Measurements from ENCODE around the gene GPR137C. TPM values are rescaled to one million over a fixed set of nuclear protein-coding genes. Genes with fewer than 3 reads are reported as not detected.

The GPR137C gene
- 10 to 100 TPM in 5 of 8 experiments, 1 to 10 TPM in 2, under 1 TPM in 1; 0.31 to 20.4 (median 10.9) TPM for total RNA-seq

GRCh38 chr14:52552063-52552988 is at the start of gene GPR137C, which contains the start of gene TXNDC16:
TSS of gene GPR137C (plus strand) at chr14:52552836. CDS start at chr14:52553148, 312 bp downstream.
TSS of gene TXNDC16 (minus strand) at chr14:52552505. CDS start at chr14:52543557, 8,948 bp downstream.
- peak within 1 kb of the TSS; percentile 54 to 90 for H3K27ac ChIP-seq
- peak within 1 kb of the TSS; percentile 56 to 75 (median 68) for H3K4me3 ChIP-seq
- in situ Hi-C loops (cut with MboI; ENCODE audit: low pct_unique_long_range_greater_than_20kb in 2 of 9, low sequenced_read_pairs in 9 of 9, unreplicated experiment in 9 of 9): no loop called here
- 0 to 4% (median 0%) methylated on average over 2 to 8 of the region's 81 CpGs; no CpG with 5 or more reads in 5 of the 10 experiments for WGBS, 10 experiments
- H3K4me1 ChIP-seq (replicated peaks in 1 of 2): peaks cover 0 to 9% of the 10 kb centered on the region in 2 donors
- peak; percentile 91 to 94 (median 92) for ATAC-seq (replicated peaks in 6 of 8)

GRCh38 chr14:52513249-52513648 is 39.4 kb upstream of the GPR137C start:
- WGBS, 10 experiments: 43 to 100% (median 60%) methylated on average over 1 of the region's 1 CpG; no CpG with 5 or more reads in 3 of the 10 experiments
- no peak overlapping the region for H3K27ac ChIP-seq
- no peaks in the 10 kb centered on the region for H3K4me1 ChIP-seq (replicated peaks in 1 of 2)
- no peak for ATAC-seq (replicated peaks in 6 of 8)
- in situ Hi-C loops (cut with MboI; ENCODE audit: low pct_unique_long_range_greater_than_20kb in 2 of 9, low sequenced_read_pairs in 9 of 9, unreplicated experiment in 9 of 9): no loop called here
- H3K4me3 ChIP-seq: no peak overlapping the region

- no peak overlapping the region for H3K4me3 ChIP-seq
- ATAC-seq (replicated peaks in 6 of 8): no peak
- in situ Hi-C loops (cut with MboI; ENCODE audit: low pct_unique_long_range_greater_than_20kb in 2 of 9, low sequenced_read_pairs in 9 of 9, unreplicated experiment in 9 of 9): no loop called here
- H3K27ac ChIP-seq: no peak overlapping the region
- WGBS, 10 experiments: 64 to 100% (median 95%) methylated on average over 1 to 4 of the region's 4 CpGs; no CpG with 5 or more reads in 1 of the 10 experiments
- no peaks in the 10 kb centered on the region for H3K4me1 ChIP-seq (replicated peaks in 1 of 2)
These were observed 38.4 kb upstream of the GPR137C start for GRCh38 chr14:52514046-52514811.

GRCh38 chr14:52522033-52522432 is 30.6 kb upstream of the GPR137C start:
- Histone ChIP-seq H3K4me3 (no peak overlapping the region), H3K4me1 (replicated peaks in 1 of 2) (no peaks in the 10 kb centered on the region), H3K27ac (no peak overlapping the region)
- no peak for ATAC-seq (replicated peaks in 6 of 8)
- in situ Hi-C loops (cut with MboI; ENCODE audit: low pct_unique_long_range_greater_than_20kb in 2 of 9, low sequenced_read_pairs in 9 of 9, unreplicated experiment in 9 of 9): no loop called here
- 0 to 88% (median 50%) methylated on average over 1 of the region's 1 CpG; no CpG with 5 or more reads in 3 of the 10 experiments for WGBS, 10 experiments

- ATAC-seq (replicated peaks in 6 of 8): no peak
- H3K27ac ChIP-seq: no peak overlapping the region
- H3K4me3 ChIP-seq: no peak overlapping the region
- no peaks in the 10 kb centered on the region for H3K4me1 ChIP-seq (replicated peaks in 1 of 2)
- in situ Hi-C loops (cut with MboI; ENCODE audit: low pct_unique_long_range_greater_than_20kb in 2 of 9, low sequenced_read_pairs in 9 of 9, unreplicated experiment in 9 of 9): no loop called here
These were observed 29.9 kb upstream of the GPR137C start for GRCh38 chr14:52522581-52523345.

GRCh38 chr14:52527052-52527451 is 25.6 kb upstream of the GPR137C start:
- H3K4me1 ChIP-seq (replicated peaks in 1 of 2): no peaks in the 10 kb centered on the region
- in situ Hi-C loops (cut with MboI; ENCODE audit: low pct_unique_long_range_greater_than_20kb in 2 of 9, low sequenced_read_pairs in 9 of 9, unreplicated experiment in 9 of 9): no loop called here
- WGBS, 10 experiments: 44 to 100% (median 92%) methylated on average over 1 to 4 of the region's 4 CpGs; no CpG with 5 or more reads in 3 of the 10 experiments
- ATAC-seq (replicated peaks in 6 of 8): no peak
- H3K4me3 ChIP-seq: no peak overlapping the region
- no peak overlapping the region for H3K27ac ChIP-seq

- in situ Hi-C loops (cut with MboI; ENCODE audit: low pct_unique_long_range_greater_than_20kb in 2 of 9, low sequenced_read_pairs in 9 of 9, unreplicated experiment in 9 of 9): no loop called here
These were observed 21.2 kb upstream of the GPR137C start for GRCh38 chr14:52531481-52531880.

GRCh38 chr14:52536269-52536668 is 16.4 kb upstream of the GPR137C start:
- Histone ChIP-seq H3K27ac (no peak overlapping the region), H3K4me1 (replicated peaks in 1 of 2) (no peaks in the 10 kb centered on the region), H3K4me3 (no peak overlapping the region)
- 63 to 100% (median 80%) methylated on average over 1 to 3 of the region's 3 CpGs; no CpG with 5 or more reads in 2 of the 10 experiments for WGBS, 10 experiments
- no peak for ATAC-seq (replicated peaks in 6 of 8)
- in situ Hi-C loops (cut with MboI; ENCODE audit: low pct_unique_long_range_greater_than_20kb in 2 of 9, low sequenced_read_pairs in 9 of 9, unreplicated experiment in 9 of 9): no loop called here

More at GRCh38 chr14:52531481-52531880, 21.2 kb upstream of the GPR137C start:
- no peak overlapping the region for H3K27ac ChIP-seq
- no peak for ATAC-seq (replicated peaks in 6 of 8)
- H3K4me3 ChIP-seq: no peak overlapping the region
- H3K4me1 ChIP-seq (replicated peaks in 1 of 2): no peaks in the 10 kb centered on the region

GRCh38 chr14:52538623-52539022 is 14.0 kb upstream of the GPR137C start:
- H3K4me3 ChIP-seq: no peak overlapping the region
- no peaks in the 10 kb centered on the region for H3K4me1 ChIP-seq (replicated peaks in 1 of 2)
- in situ Hi-C loops (cut with MboI; ENCODE audit: low pct_unique_long_range_greater_than_20kb in 2 of 9, low sequenced_read_pairs in 9 of 9, unreplicated experiment in 9 of 9): no loop called here
- no peak overlapping the region for H3K27ac ChIP-seq
- 47 to 85% (median 67%) methylated on average over 2 of the region's 2 CpGs; no CpG with 5 or more reads in 1 of the 10 experiments for WGBS, 10 experiments
- ATAC-seq (replicated peaks in 6 of 8): no peak

- 68 to 93% (median 85%) methylated on average over 3 to 7 of the region's 7 CpGs for WGBS, 10 experiments
- H3K4me3 ChIP-seq: no peak overlapping the region
- ATAC-seq (replicated peaks in 6 of 8): no peak
- H3K4me1 ChIP-seq (replicated peaks in 1 of 2): peaks cover 0 to 7% of the 10 kb centered on the region in 2 donors
- H3K27ac ChIP-seq: no peak overlapping the region
- in situ Hi-C loops (cut with MboI; ENCODE audit: low pct_unique_long_range_greater_than_20kb in 2 of 9, low sequenced_read_pairs in 9 of 9, unreplicated experiment in 9 of 9): no loop called here
These were observed 6.9 kb upstream of the GPR137C start for GRCh38 chr14:52545584-52546317.

GRCh38 chr14:52546318-52546670 is 6.3 kb upstream of the GPR137C start:
- H3K4me3 ChIP-seq: no peak overlapping the region
- WGBS, 10 experiments: 40 to 100% (median 100%) methylated on average over 1 to 3 of the region's 4 CpGs; no CpG with 5 or more reads in 3 of the 10 experiments
- in situ Hi-C loops (cut with MboI; ENCODE audit: low pct_unique_long_range_greater_than_20kb in 2 of 9, low sequenced_read_pairs in 9 of 9, unreplicated experiment in 9 of 9): no loop called here
- H3K4me1 ChIP-seq (replicated peaks in 1 of 2): peaks cover 0 to 7% of the 10 kb centered on the region in 2 donors
- no peak for ATAC-seq (replicated peaks in 6 of 8)
- H3K27ac ChIP-seq: no peak overlapping the region

- ATAC-seq (replicated peaks in 6 of 8): no peak
These were observed 5.6 kb upstream of the GPR137C start for GRCh38 chr14:52547027-52547426.

More at GRCh38 chr14:52547027-52547426, 5.6 kb upstream of the GPR137C start:
- 44 to 100% (median 86%) methylated on average over 1 to 2 of the region's 2 CpGs; no CpG with 5 or more reads in 2 of the 10 experiments for WGBS, 10 experiments
- in situ Hi-C loops (cut with MboI; ENCODE audit: low pct_unique_long_range_greater_than_20kb in 2 of 9, low sequenced_read_pairs in 9 of 9, unreplicated experiment in 9 of 9): no loop called here
- no peak overlapping the region for H3K27ac ChIP-seq
- peaks cover 0 to 7% of the 10 kb centered on the region in 2 donors for H3K4me1 ChIP-seq (replicated peaks in 1 of 2)
- no peak overlapping the region for H3K4me3 ChIP-seq

All from motor neuron (in vitro differentiated cells).